Activated T-cell treated with anti-CD3 and anti-CD28 coated beads for 48 hours (primary cell): ENCODE measurements around the gene KCNJ10.

Experiments
- DNase-seq: peaks from one replicate; pipeline ENCODE4 v3.0.0-alpha.2; 2020; ENCODE audit warnings: low read depth

Gene KCNJ10

GRCh38 chr1:160083968-160084770 is 14.2 kb upstream of the KCNJ10 start:
- DNase-seq = peak; percentile 63

- DNase-seq = no peak
Observed at GRCh38 chr1:160082926-160083325, 13.0 kb upstream of the KCNJ10 start.

GRCh38 chr1:160082487-160082886 is 12.5 kb upstream of the KCNJ10 start:
- no peak for DNase-seq

- no peak for DNase-seq
Observed at GRCh38 chr1:160081261-160081936, 11.4 kb upstream of the KCNJ10 start, which contains the start of gene KCNJ9. Gene KCNJ9 (plus strand): TSS chr1:160081538. CDS start chr1:160084031, 2,493 bp downstream.

GRCh38 chr1:160080381-160081100 is 10.6 kb upstream of the KCNJ10 start:
- no peak for DNase-seq

- DNase-seq = no peak
Observed at GRCh38 chr1:160079448-160079847, 9.5 kb upstream of the KCNJ10 start.

GRCh38 chr1:160078512-160079195 is 8.7 kb upstream of the KCNJ10 start:
- DNase-seq = peak; percentile 61

GRCh38 chr1:160077486-160077885 is 7.5 kb upstream of the KCNJ10 start:
- no peak for DNase-seq

- DNase-seq = no peak
Observed at GRCh38 chr1:160076295-160076694, 6.3 kb upstream of the KCNJ10 start.

GRCh38 chr1:160075836-160076235 is 5.9 kb upstream of the KCNJ10 start:
- no peak for DNase-seq

GRCh38 chr1:160074865-160075264 is 4.9 kb upstream of the KCNJ10 start:
- no peak for DNase-seq

- DNase-seq = no peak
Observed at GRCh38 chr1:160071289-160071688, 1.3 kb upstream of the KCNJ10 start.

- DNase-seq = peak; percentile 51
Observed at GRCh38 chr1:160070243-160071163, 543 bp upstream of the KCNJ10 start.

GRCh38 chr1:160068225-160068624 is 1.7 kb downstream of the KCNJ10 start:
- no peak for DNase-seq

- no peak for DNase-seq
Observed at GRCh38 chr1:160066829-160067745, 2.9 kb downstream of the KCNJ10 start.

- no peak for DNase-seq
Observed at GRCh38 chr1:160064746-160065145, 5.2 kb downstream of the KCNJ10 start.

GRCh38 chr1:160064164-160064563 is 5.8 kb downstream of the KCNJ10 start:
- DNase-seq = no peak

- no peak for DNase-seq
Observed at GRCh38 chr1:160063176-160063575, 6.8 kb downstream of the KCNJ10 start.

- no peak for DNase-seq
Observed at GRCh38 chr1:160062230-160062532, 7.8 kb downstream of the KCNJ10 start.
